BE2C (cell line): ENCODE results near the gene CEMP1.

Experiments used
- DNase-seq: peaks from one replicate; pipeline ENCODE4 v3.0.0-alpha.2; 2020
- H3K27me3 ChIP-seq: fragments of 250-450 bp; sonication (Bioruptor Pico); 2 replicates; pipeline ENCODE4 v1.5.1; 2020; ENCODE audit warnings: mild to moderate bottlenecking
- H3K36me3 ChIP-seq: fragments of 250-450 bp; sonication (Bioruptor Pico); 2 replicates; pipeline ENCODE4 v1.5.1; 2020; ENCODE audit warnings: mild to moderate bottlenecking
- H3K4me1 ChIP-seq: fragments of 250-450 bp; sonication (Bioruptor Pico); 2 replicates; pipeline ENCODE4 v1.5.1; 2020
- H3K4me3 ChIP-seq: 2 replicates; pipeline ENCODE4 v1.5.1; 2011; ENCODE audit warnings: low read depth, low read length
- H3K9me3 ChIP-seq: fragments of 250-450 bp; sonication (Bioruptor Pico); 2 replicates; pipeline ENCODE4 v1.5.1; 2020
- TF ChIP-seq, protein P1 (sequence below): IDR thresholded peaks from 2 replicates; pipeline ENCODE4 v1.5.1; 2012; ENCODE audit warnings: mild to moderate bottlenecking, low read depth, low read length

CEMP1 gene

DNA sequence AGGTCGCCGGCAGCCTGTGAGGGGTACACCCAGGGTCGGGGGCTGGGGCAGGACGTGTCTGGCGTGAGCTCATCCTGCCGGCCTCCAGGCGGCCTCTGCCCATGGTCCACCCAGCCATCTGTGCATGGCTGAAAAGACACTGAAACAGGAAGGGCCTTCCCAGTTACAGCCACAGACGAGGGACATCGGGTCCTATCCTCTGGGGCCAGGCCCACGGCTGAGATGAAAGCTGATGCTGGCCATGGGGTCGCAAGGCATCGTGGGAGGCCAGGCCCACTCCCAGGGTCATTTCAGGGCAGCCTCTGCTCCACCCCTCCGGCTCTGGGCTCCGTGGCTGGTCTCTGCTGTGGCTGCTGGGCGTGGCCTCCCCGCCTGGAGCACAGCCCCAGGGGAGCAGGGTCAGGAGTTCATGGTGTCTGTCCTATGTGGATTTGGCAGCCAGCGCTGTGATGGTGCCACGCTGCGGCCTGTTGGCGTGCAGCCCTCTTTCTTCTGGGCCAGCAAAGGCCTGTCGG, 34.0 kb downstream of the CEMP1 start:
- Histone ChIP-seq H3K9me3 (no peaks in the 10 kb centered on the region), H3K4me1 (peaks cover 22% of the 10 kb centered on the region), H3K4me3 (0 out of 2 replicates have a peak overlapping the region, but pooled peaks have one; percentile 7), H3K27me3 (no peaks in the 10 kb centered on the region), H3K36me3 (peaks cover 35% of the 10 kb centered on the region)
- DNase-seq, result peak; percentile 91
- TF ChIP-seq, protein P1, sequence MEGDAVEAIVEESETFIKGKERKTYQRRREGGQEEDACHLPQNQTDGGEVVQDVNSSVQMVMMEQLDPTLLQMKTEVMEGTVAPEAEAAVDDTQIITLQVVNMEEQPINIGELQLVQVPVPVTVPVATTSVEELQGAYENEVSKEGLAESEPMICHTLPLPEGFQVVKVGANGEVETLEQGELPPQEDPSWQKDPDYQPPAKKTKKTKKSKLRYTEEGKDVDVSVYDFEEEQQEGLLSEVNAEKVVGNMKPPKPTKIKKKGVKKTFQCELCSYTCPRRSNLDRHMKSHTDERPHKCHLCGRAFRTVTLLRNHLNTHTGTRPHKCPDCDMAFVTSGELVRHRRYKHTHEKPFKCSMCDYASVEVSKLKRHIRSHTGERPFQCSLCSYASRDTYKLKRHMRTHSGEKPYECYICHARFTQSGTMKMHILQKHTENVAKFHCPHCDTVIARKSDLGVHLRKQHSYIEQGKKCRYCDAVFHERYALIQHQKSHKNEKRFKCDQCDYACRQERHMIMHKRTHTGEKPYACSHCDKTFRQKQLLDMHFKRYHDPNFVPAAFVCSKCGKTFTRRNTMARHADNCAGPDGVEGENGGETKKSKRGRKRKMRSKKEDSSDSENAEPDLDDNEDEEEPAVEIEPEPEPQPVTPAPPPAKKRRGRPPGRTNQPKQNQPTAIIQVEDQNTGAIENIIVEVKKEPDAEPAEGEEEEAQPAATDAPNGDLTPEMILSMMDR, result peak; percentile 42

DNA sequence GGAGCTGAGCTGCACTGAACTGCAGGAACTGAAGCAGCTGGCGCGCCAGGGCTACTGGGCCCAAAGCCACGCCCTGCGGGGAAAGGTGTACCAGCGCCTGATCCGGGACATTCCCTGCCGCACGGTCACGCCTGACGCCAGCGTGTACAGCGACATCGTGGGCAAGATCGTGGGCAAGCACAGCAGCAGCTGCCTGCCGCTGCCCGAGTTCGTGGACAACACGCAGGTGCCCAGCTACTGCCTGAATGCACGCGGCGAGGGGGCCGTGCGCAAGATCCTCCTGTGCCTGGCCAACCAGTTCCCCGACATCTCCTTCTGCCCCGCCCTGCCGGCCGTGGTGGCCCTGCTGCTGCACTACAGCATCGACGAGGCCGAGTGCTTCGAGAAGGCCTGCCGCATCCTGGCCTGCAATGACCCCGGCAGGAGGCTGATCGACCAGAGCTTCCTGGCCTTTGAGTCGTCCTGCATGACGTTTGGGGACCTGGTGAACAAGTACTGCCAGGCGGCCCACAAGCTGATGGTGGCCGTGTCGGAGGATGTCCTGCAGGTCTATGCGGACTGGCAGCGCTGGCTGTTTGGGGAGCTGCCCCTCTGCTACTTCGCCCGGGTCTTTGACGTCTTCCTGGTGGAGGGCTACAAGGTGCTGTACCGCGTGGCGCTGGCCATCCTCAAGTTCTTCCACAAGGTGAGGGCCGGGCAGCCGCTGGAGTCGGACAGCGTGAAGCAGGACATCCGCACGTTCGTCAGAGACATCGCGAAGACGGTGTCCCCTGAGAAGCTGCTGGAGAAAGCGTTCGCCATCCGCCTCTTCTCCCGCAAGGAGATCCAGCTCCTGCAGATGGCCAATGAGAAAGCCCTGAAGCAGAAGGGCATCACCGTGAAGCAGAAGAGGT, 34.7 kb downstream of the CEMP1 start:
- H3K27me3 ChIP-seq, result no peaks in the 10 kb centered on the region
- DNase-seq, result no peak
- H3K4me3 ChIP-seq, result no peak overlapping the region
- no peaks in the 10 kb centered on the region for H3K9me3 ChIP-seq
- peaks cover 36% of the 10 kb centered on the region for H3K36me3 ChIP-seq
- peaks cover 16% of the 10 kb centered on the region for H3K4me1 ChIP-seq
- TF ChIP-seq, protein P1, result no peak

DNA sequence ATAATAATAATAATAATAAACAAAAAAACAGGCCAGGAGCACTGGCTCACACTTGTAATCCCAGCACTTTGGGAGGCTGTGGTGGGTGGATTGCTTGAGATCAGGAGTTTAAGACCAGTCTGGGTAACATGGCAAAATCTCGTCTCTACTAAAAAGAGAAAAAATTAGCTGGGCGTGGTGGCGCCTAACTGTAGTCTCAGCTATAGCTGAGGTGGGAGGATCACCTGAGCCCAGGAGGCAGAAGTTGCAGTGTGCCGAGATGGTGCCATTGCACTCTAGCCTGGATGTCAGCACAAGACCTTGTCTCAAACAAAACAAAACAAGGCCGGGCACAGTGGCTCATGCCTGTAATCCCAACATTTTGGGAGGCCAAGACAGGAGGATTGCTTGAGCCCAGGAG, 36.2 kb downstream of the CEMP1 start:
- peaks cover 16% of the 10 kb centered on the region for H3K4me1 ChIP-seq
- H3K9me3 ChIP-seq, result no peaks in the 10 kb centered on the region
- no peak overlapping the region for H3K4me3 ChIP-seq
- no peak for DNase-seq
- H3K27me3 ChIP-seq, result no peaks in the 10 kb centered on the region
- TF ChIP-seq, protein P1, result no peak
- H3K36me3 ChIP-seq, result peaks cover 40% of the 10 kb centered on the region

DNA sequence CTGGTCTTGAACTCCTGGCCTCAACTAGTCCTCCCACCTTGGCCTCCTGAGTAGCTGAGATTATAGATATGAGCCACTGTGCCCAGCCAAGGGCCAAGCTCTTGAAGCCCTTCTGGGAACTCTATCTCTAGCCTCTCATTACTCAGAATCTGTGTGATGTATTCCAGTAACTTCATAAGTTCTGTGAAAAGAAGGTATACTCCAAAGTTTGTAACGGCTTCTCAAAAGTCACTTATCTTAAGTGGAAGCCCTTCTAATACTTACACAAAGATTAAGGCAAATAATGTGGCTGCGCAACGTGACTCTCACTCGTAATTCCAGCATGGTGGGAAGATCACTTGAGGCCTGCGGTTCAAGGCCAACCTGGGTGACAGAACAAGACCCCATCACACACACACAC, 36.6 kb downstream of the CEMP1 start:
- TF ChIP-seq, protein P1, result no peak
- Histone ChIP-seq H3K36me3 (peaks cover 36% of the 10 kb centered on the region), H3K9me3 (no peaks in the 10 kb centered on the region), H3K4me1 (peaks cover 16% of the 10 kb centered on the region), H3K27me3 (no peaks in the 10 kb centered on the region), H3K4me3 (no peak overlapping the region)
- DNase-seq, result no peak

DNA sequence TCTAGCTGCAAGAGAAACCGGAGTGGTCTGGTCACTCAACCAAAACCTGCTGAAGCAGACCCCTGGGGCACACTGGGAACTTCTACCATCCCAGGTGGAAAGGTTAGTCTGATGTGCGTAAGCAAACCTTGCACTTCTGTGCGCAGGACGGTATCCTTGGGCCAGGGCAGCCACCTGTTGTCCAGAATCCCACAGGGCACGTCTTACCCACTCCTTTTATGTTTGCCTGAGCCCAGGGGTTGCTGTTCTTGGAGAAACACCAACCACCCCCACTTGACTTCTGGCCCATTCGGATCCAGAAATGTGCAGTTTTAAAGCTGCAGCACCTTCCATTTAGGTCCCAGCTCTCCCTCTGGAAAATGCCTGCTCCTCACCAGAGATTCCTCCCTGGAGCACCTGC, 37.6 kb downstream of the CEMP1 start:
- TF ChIP-seq, protein P1, result no peak
- Histone ChIP-seq H3K36me3 (peaks cover 31% of the 10 kb centered on the region), H3K9me3 (no peaks in the 10 kb centered on the region), H3K4me3 (no peak overlapping the region), H3K4me1 (peaks cover 16% of the 10 kb centered on the region), H3K27me3 (no peaks in the 10 kb centered on the region)
- no peak for DNase-seq

DNA sequence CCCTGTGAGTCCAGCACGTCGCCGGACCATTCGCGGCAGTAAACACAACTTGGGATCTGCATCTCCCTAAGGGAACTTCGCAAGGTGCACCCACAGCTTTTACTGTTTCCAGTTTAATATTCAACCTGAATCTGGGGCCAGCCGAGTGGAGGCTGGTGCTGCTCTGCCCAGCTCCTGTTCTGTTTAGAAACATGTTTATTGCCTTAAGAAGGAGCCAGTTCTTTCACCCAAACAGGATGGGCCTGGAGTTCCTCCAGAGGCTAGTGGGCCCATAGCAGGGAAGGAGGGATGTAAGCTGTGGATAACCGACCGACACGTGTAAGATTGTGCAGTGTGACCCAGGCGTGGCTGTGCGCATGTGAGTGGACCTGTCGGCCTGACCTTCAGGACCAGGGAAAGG, 38.9 kb downstream of the CEMP1 start:
- Histone ChIP-seq H3K4me3 (no peak overlapping the region), H3K9me3 (no peaks in the 10 kb centered on the region), H3K36me3 (peaks cover 20% of the 10 kb centered on the region), H3K4me1 (peaks cover 16% of the 10 kb centered on the region), H3K27me3 (no peaks in the 10 kb centered on the region)
- TF ChIP-seq, protein P1, result no peak
- DNase-seq, result no peak
